GM18498 (cell line): Measurements from ENCODE around the gene DUSP9.
"Not testable (repeated sequence)": the region's sequence is repeated elsewhere in the genome, so short reads cannot be mapped to it uniquely, and the experiment has no call there.

Experiments
- ATAC-seq: cut with Tn5 transposase; IDR thresholded peaks from one replicate; pipeline ENCODE4 v1.9.1; 2021; ENCODE audit warnings: mild to moderate bottlenecking, moderate library complexity; ENCODE audit not compliant: unreplicated experiment

Gene DUSP9

DNA sequence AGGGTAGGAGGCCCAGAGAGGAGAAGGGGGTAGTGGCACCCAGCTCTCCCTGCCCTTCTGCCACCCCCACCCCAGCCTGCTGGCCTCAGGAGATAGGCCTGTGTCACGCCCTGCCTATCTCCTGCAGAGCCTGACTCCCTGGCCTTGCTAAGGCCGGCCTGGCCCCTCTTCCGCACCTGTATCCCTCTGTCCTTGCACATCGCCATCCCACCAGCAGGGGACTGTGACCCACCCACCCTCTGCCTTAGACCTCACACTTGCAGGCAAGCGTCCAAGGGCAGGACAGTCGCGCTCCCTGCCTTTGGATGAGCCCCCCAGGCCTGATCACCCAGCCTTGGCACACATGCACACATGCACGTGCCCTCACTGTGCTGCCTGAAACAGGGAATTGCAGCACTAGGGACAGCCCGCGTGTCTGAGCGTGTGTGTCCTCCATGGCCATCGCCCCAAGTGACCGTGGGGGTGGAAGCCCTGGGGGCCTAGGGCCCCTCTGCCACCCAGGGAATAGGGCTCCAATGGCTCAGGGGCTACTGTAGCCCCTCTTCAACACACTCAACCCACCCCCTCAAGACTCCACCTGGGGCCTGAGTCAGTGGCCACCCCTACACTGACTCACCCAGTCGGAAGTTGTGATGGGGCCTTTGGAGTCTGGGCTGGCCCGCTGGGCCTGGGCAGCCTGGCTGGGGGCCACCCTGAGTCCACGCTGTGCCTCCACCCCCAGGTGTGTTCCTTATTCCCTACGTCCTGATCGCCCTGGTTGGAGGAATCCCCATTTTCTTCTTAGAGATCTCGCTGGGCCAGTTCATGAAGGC is 42.9 kb downstream of the DUSP9 start:
- no peak for ATAC-seq

DNA sequence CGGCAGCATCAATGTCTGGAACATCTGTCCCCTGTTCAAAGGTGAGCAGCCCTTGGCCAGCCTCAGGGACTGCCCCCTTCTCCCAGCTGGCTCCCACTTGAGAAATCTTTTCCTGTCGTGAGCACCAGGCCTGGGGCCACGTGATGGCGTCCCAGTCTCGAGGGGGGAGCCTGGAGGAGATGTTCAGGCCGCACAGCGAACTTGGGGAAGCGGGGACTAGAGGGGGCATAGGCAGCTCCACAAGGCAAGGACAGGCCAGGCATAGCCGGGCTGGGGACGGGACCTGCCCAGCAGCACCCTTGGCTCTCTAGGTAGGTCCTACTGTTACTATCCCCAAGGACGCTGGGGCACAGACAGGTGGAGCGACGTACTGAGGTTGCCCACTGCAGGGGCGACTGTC is 43.5 kb downstream of the DUSP9 start:
- no peak for ATAC-seq

DNA sequence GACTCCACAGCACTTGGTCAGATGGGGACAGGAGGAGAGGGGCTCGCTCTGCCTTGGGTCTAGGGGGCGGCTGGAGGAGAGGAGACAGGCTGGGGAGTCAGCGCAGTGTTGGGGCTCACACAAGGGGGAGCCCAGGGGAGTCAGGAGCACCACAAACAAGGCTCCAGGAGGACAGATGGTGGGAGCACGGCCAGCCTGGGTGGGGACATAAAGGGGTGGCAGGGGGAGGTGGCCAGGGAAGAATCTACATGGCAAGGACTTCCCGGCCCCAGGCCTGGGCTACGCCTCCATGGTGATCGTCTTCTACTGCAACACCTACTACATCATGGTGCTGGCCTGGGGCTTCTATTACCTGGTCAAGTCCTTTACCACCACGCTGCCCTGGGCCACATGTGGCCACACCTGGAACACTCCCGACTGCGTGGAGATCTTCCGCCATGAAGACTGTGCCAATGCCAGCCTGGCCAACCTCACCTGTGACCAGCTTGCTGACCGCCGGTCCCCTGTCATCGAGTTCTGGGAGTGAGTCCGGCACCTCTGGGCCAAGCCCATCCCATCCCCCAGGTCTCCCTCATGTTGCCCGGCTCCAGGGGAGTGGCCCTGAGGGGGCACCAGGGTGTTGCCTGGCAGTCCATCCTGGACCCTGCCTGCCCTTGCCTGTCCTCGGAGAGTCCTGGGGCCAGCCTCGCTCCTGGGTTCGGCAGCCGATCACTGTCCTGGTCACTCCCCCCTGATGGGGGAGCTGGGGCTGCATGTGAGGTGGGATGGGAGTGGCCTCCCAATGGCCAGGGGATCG is 44.2 kb downstream of the DUSP9 start:
- ATAC-seq: not testable (repeated sequence)

DNA sequence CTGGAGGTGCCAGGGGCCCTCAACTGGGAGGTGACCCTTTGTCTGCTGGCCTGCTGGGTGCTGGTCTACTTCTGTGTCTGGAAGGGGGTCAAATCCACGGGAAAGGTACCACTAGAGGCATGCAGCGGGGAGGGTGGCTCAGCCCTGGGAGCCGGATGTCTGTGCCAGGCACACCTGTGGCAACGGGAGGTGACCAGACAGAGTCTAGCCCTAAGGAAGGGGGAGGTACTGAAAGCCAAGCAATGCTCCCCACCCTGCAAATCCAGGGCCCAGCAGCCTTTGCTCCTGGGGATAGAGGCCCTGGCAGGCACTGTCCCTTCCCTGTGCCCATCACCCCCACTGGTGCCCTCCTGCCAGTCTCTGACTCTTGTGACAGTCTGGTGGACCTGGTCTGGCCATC is 45.0 kb downstream of the DUSP9 start:
- ATAC-seq: no peak

DNA sequence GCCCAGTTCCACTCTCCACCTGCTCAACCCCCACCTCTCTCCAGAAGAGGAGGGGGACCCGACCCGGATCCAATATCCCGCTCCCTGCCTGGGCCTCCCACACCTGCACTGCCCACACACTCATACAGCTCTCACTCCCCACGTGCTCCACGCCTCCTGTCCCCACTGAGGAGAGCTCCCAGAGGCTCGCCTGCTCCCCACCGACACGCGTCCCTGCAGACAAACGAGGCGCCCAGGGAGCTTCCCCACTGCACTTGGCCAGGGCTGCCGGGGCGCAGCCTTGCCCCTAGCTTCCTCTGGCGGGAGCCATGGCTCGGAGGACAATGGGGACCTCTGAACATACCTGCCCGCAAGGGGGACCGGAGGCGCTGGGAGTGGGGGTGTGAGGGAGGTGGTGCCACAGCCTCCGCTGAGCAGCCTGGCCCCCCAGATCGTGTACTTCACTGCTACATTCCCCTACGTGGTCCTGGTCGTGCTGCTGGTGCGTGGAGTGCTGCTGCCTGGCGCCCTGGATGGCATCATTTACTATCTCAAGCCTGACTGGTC is 45.7 kb downstream of the DUSP9 start:
- ATAC-seq: no peak

DNA sequence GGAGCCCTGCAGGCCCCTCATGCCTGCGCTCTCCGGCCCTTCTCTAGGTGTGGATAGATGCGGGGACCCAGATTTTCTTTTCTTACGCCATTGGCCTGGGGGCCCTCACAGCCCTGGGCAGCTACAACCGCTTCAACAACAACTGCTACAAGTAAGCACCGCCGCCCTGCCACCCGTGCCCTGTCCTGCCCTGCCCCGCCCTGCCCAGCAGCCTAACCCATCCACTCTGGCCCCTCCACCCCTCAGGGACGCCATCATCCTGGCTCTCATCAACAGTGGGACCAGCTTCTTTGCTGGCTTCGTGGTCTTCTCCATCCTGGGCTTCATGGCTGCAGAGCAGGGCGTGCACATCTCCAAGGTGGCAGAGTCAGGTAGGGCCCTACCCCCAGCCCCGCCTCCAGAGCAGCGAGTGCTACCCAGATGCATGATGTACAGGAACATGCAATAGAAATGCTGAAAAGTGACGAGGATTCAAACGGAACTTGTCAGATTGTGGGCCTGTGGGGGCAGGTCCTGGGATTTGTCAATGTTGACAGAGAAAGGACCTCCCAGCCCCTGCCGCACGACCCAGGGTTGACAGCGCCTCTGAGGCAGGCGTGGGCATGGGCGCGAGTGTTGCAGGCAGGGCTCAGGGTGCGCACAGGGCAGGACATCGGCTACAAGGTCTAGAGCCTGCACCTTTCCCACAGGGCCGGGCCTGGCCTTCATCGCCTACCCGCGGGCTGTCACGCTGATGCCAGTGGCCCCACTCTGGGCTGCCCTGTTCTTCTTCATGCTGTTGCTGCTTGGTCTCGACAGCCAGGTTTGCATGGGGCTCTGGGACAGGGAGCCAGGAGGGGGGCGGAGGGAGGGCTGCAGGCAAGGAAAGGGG is 46.4 kb downstream of the DUSP9 start:
- no peak for ATAC-seq

DNA sequence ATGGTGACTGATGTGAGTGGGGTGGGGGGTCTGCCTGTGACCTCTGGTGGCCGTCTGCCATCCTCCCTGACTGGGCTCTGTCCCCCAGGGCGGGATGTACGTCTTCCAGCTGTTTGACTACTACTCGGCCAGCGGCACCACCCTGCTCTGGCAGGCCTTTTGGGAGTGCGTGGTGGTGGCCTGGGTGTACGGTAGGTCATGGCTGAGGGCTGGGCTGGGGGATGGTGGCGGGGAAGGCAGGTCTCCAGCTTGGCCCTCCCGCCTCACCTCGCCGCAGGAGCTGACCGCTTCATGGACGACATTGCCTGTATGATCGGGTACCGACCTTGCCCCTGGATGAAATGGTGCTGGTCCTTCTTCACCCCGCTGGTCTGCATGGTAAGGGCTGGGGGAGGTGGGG is 47.3 kb downstream of the DUSP9 start:
- ATAC-seq: not testable (repeated sequence)

DNA sequence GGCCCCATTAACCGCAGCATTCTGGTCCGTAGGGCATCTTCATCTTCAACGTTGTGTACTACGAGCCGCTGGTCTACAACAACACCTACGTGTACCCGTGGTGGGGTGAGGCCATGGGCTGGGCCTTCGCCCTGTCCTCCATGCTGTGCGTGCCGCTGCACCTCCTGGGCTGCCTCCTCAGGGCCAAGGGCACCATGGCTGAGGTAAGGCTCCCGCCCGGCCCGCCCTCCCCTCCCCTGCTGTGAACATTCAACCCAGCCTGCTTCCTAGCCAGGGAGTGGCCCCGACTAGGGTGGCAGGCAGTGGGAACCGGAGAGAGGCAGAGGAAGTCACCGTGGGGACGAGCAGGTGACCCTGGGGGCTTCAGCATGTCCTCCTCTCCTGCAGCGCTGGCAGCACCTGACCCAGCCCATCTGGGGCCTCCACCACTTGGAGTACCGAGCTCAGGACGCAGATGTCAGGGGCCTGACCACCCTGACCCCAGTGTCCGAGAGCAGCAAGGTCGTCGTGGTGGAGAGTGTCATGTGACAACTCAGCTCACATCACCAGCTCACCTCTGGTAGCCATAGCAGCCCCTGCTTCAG is 47.8 kb downstream of the DUSP9 start:
- ATAC-seq: no peak

DNA sequence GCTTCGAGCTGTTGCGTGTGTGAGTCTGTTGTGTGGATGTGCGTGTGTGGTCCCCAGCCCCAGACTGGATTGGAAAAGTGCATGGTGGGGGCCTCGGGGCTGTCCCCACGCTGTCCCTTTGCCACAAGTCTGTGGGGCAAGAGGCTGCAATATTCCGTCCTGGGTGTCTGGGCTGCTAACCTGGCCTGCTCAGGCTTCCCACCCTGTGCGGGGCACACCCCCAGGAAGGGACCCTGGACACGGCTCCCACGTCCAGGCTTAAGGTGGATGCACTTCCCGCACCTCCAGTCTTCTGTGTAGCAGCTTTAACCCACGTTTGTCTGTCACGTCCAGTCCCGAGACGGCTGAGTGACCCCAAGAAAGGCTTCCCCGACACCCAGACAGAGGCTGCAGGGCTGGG is 49.1 kb downstream of the DUSP9 start:
- no peak for ATAC-seq

DNA sequence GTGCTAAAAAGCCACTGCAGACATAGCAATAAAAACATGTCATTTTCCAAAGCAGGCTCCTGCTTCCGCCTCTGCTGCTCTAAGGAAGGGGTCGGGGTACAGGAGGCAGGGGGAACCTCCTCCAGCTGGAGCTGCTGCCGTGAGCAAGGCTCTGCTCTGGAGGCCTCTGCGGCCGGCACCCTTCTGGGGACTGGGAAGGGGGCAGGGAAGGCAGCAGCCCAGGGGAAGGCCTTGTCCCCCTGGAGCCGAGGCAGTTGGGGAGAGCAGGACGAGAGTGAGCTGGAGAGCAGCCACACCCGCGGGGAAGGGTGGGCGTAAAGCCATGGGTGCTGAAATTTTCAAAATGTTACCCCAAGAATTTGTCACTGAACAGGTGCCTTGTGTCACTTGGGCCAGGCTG is 49.5 kb downstream of the DUSP9 start:
- ATAC-seq: not testable (repeated sequence)

DNA sequence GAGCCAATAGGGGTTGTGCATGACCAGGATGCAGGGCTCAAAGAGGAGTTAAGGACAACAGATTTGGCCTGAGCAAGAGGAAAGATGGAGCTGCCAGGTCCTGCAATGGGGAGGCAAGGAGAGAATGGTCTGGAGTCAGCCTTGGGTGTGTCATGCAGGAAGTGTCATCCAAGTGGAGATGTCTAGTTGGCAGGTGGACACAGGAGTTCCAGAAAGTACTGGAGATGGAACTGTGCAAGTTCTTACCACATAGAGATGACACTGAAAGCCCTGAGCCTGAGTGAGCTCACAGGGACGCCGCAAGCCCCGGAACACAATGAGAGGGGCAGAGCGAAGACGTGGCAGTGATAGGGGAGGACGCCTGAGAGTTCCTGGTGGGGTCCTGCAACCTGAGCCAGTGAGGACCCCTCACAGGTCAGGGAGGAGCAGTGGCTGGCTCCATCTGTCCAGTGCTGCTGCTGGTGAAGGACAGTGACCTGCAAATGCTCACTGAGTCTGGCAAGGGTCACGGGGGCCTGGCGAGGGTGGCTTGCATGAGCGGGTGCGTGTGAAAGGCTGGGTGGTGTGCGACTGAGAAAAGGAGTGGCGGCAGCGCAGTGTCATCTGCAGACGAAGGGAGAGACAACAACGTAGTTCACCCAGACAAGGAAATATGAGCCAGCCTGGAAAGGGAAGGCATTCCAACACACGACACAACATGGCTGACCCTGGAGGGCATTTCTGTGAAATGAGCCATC is 50.2 kb downstream of the DUSP9 start:
- not testable (repeated sequence) for ATAC-seq

DNA sequence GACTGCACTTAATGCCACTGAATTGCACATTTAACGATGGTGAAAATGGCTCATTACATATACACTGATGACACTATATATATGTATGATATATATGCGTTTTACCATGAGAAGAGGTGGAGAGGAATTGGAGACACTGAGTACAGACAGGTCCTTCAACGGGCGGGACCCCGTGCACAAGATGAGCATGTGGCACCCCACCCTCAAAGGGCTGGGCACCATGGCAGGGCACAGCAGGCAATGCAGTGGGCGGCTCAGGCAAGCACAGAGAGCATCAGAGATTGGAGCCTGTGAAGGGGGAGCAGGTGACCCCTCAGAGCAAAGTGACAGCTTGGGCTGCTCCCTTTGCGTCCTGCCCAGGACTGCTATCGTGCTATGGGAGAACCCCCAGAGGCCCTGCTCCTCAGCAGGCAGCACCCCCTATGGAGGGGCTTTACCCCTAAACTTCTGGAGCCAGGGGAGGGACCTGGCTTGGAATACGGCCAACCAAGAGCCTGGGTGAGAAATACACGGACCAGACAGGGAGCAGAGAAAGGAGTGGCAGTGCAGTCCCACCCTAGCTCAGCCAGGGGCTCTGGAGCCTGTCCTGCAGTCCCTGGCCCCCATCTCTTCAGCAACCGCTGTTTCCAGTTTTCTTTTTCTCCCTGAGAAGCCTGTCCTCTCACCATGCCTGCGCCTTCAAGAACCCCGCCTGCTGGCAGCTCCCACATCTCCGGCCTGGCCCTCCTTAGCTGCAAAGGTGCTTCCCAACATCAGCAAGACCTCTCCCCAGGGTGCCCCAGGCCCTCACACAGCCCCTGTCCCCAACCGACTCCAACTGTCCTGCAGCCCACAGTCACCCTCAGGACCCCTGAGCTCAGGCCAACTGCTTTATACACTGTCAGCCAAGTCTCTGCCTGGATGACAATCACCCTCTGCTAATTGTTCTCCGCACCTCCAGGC is 51.2 kb downstream of the DUSP9 start:
- ATAC-seq: no peak

DNA sequence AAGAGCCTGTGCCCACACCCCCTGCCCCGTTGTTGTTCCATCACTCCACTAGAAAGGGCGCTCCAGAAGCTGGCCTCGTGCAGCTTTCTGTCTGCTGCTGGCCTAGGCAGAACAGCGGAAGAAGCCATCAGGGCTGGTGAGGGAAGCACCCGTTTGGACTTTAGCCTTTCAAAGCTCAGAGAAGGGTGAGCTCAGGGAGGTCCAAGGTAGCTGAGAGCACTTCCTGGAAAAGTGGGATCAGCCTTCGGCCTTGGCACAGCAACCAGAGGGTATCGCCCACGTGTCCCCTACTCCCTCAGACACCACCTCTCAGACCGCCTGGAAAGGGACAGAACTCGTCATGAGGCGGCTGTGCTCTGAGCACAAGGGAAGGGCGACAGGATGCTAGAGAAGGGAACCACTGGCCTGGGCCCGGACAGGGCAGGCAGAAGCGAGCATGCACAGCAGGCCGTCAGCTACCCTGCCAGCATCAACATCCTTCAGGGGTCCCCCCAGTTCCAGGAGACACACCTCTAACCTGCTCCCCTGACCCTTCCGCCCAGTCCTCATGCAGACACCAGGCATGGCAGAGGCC is 52.3 kb downstream of the DUSP9 start:
- ATAC-seq: not testable (repeated sequence)

DNA sequence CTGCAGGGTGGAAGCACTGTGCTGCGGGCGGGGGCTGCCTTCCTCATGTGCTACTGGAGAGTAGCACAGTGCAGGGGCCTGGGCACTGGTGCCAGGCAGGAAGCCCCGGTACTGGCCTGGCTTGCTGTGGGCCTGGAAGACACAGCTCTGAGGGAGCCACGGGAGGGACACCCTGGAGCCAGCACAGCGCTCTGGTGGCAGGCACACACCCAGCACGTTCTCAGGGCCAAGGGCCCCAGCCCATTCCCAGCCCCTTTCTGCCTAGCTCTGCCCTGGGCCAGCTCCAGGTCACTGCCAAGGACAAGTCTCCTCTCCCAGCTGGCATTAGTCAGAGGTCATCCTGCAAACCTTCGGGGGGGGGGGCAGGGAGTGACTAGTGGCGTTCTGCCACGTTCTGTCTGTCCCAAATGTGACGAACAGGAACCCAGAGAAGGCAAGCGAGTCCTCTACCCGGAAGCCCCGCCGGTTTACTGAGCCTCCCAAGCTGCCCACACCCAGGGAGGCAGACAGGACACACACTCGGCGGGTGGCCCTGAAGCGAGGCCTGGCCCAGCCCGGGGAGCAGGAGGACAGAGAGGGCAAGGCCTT is 52.9 kb downstream of the DUSP9 start:
- not testable (repeated sequence) for ATAC-seq

DNA sequence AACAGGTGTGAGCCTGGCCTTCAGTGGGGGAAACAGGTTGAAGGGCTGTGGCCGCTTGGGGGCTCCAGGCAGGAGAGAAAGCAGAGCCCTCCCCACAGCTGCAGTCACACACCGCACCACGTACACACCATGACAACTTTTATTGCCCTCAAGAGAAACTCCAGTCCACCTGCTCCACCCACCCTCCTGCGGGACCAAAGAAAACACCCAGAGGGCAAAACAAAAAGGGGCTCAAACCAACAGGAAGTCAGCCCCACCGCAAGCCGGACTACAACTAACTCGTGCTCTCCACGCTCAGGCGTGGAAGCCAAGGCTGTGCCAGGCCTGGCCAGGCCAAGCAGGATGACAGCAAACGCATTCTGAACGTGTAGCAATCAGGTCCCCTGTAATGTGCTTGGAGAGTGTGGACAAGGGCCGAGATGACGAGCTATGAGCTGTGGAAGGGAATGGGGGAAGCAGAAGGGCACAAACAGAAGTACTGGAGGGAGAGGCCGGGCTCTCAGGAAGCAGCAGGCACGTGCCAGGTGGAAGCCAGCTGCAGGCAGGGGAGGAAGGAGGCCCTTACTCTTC is 53.5 kb downstream of the DUSP9 start:
- no peak for ATAC-seq
